Naive B cell (primary cell): ENCODE results near the gene B3GNT2. TPM values are rescaled to one million over a fixed set of nuclear protein-coding genes. Genes with fewer than 3 reads are reported as not detected.
"Not testable (repeated sequence)": the region's sequence is repeated elsewhere in the genome, so short reads cannot be mapped to it uniquely, and the experiment has no call there.

ENCODE experiments used
- ATAC-seq, 2 donors: fragments of 150-1000 bp; cut with Tn5 transposase; 2 replicates each; pipeline ENCODE4 v1.10.0; 2021; ENCODE audit warnings: low read depth in 2 of 2, mild to moderate bottlenecking in 2 of 2, moderate library complexity in 2 of 2
- DNase-seq: peaks from one replicate; pipeline ENCODE4 v3.0.0; 2022
- H3K27ac Mint-ChIP-seq, 6 donors: one replicate each; pipeline ENCODE4 v1.8.0; 2020 to 2022; ENCODE audit warnings: mild to moderate bottlenecking in 6 of 6, mixed read lengths in 6 of 6, moderate library complexity in 5 of 6, inconsistent platforms in 2 of 6
- H3K27me3 Mint-ChIP-seq, 3 donors: one replicate each; pipeline ENCODE4 v1.8.0; 2021 to 2022; ENCODE audit warnings: mixed read lengths in 3 of 3, mild to moderate bottlenecking in 1 of 3
- H3K36me3 Mint-ChIP-seq, 2 donors: one replicate each; pipeline ENCODE4 v1.8.0; 2020 to 2022; ENCODE audit warnings: mixed read lengths in 2 of 2, inconsistent platforms in 1 of 2, mild to moderate bottlenecking in 1 of 2
- H3K4me1 Mint-ChIP-seq, 3 donors: one replicate each; pipeline ENCODE4 v1.8.0; 2020 to 2022; ENCODE audit warnings: mixed read lengths in 3 of 3, inconsistent platforms in 1 of 3, mild to moderate bottlenecking in 1 of 3, moderate library complexity in 1 of 3
- H3K4me3 Mint-ChIP-seq, 8 donors: one replicate each; pipeline ENCODE4 v1.8.0; 2020 to 2022; ENCODE audit warnings: mild to moderate bottlenecking in 8 of 8, mixed read lengths in 8 of 8, moderate library complexity in 8 of 8, inconsistent platforms in 2 of 8
- H3K9me3 Mint-ChIP-seq, 7 donors: one replicate each; pipeline ENCODE4 v1.8.0; 2020 to 2022; ENCODE audit warnings: mixed read lengths in 7 of 7, mild to moderate bottlenecking in 5 of 7, inconsistent platforms in 2 of 7, moderate library complexity in 1 of 7
- polyA plus RNA-seq, 6 donors: library from polyadenylated mRNA; unstranded; fragments of 300-500 nt; fragmentation: Illumina TruSeq; gene quantifications; one replicate each; pipeline ENCODE4 v1.2.3, GENCODE V29; 2021; ENCODE audit warnings: low read depth in 6 of 6

B3GNT2 gene
- polyA plus RNA-seq, 6 donors from 2014 or later = 24.8 to 43.4 (median 36.5) TPM

DNA sequence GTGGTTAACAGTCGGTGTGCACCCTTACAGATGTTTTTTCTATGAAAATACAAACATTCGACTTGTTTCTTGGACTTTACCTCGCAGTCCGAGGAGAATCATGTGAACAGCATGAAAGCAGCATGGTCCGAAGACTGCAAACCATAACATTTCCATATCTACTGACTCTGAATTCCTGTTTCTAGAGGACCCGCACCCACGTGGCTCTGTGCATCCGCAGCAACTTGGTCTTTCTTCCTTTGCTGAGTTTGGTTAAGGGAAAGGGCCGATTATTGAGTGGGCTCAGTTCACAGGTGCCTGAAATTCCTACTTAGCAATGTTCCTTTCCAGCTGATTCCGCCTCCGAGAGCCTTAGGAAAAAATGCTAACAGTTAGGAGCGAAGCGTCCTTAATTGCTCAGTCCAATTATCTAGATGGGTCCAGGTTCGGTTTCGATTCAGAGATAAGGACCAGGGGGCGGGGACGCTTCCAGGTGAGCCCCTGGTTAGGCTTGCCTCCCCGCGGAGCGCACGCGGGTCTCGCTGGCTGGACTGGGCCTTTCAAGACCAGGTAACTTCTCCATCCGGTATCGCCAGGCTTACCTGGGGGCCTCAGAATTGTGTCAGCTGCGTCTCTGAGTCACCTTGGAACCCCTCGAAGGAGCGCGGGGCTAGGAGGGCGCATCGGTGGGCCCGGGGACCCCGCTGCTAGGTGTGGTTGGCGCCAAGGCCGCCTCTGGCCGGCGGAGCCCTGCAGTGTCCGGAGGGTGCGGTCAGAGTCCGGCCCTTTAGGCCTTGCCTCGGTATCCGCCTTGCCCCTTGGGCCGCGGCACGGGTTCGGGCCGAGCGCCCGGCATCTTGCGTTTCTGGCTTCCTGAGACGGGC lies 1.1 kb upstream of the B3GNT2 start:
- Mint-ChIP-seq H3K27ac (peak overlapping the region in 4 of 6 donors; percentile 58 to 88 (median 80)), H3K4me3 (peak overlapping the region; percentile 82 to 92 (median 89)), H3K9me3 (no peaks in the 10 kb centered on the region), H3K36me3 (no peaks in the 10 kb centered on the region), H3K4me1 (peaks cover 30 to 38% (median 35%) of the 10 kb centered on the region in 3 donors), H3K27me3 (no peaks in the 10 kb centered on the region)
- DNase-seq (peak; percentile 5), ATAC-seq (no peak)

DNA sequence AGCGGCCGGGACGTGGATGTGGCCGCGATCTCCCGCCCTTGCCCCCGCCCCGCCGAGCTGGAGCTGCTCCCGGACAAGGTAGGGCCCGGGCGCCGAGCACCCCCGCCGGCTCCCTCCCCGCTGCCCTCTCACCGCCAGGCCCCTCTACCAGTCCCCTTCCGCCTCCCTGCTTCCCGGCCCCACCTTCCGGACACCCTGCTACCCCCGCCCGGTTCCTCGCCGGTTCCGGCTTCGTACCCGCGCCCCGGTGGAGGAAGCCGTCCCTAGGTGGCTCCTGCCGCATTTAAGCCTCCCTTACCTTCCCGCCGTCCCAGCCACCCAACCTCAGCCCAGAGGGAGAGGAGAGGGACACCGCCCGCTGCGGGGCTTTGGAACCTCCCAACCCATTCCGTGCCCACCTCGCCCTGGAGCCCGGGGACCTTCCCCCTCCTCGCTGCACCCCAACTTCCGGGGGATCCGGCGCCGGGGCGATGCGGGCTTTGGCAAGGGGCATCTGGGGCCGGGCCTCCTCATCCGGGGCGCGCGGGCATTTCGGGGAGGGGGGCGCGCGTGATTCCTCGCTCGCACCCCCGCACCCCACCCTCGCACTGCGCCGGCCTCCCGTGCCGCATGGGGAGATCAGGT lies 475 bp downstream of the B3GNT2 start:
- Mint-ChIP-seq H3K27ac (peak overlapping the region; percentile 33 to 97 (median 86)), H3K9me3 (no peaks in the 10 kb centered on the region), H3K4me3 (peak overlapping the region; percentile 85 to 96 (median 90)), H3K4me1 (peaks cover 46 to 54% (median 51%) of the 10 kb centered on the region in 3 donors), H3K36me3 (no peaks in the 10 kb centered on the region), H3K27me3 (no peaks in the 10 kb centered on the region)
- ATAC-seq (peak; percentile 20 to 31), DNase-seq (peak; percentile 60)

DNA sequence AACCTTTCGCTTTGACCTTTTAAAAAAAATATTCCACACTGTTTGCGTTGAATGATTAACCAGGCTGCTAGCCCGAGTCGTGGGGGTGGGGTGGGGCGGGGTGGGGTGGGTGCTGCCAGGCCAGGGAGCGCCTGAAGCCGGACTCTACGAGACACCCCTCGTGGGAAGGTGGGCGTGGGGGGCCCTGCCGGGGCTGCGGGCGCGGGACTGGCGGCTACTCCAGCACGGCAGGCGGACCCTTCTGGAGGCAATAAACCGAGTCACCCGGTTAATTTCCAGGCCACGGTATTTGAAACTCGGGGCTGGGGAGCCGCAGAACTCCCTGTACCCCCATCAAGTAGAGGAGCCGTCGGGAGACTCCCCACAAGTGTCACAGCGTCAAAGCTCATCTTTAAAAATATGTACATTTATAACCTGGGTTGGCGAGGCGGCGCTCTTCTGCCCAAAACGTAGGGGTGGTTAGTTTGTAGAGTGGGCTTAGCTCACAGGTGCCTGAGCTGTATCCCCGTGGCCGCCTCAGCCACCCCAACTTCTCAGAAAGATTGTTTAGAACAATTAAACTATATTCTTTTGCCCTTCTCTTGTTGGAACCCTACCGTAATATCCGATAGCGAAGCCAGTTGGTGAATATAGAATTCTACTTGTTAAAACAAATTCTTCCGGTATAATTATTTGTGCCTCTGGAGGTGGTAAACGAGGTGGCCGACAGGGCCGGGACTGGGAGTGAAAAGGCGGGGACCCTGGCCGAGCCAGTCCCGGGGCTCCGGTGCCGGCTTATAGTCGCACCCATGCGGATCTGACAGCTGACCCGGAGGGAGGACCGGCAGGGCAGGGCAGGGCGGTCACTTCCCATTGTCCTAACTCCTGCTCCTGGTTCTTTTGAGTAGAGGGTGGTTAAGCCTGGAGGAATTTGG lies 1.4 kb downstream of the B3GNT2 start:
- ATAC-seq = peak; percentile 35 to 38
- H3K27ac Mint-ChIP-seq = peak overlapping the region; percentile 57 to 97 (median 86)

DNA sequence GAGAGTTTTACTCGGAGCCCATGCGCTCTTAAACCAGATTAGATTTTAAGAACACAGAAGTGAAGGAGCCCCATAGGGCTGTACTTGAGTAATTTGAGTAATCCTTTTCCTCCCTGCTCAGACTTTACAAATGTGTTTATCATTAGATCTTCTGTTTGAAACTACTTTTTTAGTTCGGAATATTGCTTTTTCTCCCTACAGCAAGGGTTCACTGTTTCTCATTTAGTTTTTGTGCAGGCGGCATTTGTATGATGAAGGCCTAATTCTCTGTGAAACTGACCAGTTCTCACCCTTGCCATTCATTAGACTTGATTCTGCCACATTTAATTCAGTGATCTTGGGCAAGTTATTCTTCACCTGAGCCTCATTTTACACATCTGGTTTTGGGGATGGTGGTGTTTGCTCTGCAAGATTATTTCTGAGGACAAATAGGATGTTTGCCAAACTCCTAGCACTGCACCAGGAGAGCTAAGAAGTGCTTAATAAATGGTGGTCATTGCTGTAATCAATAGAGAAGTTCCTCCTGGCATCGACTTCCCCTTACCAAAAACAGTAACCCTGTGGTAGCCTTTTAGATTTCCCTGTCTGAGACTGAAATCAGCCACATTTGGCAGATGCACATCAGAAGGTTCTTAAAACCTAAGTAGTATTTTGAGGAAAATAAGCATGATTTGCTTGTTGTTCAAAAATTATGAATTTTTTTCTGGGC lies 2.2 kb downstream of the B3GNT2 start:
- Mint-ChIP-seq H3K4me3 (peak overlapping the region; percentile 85 to 96 (median 90)), H3K9me3 (no peaks in the 10 kb centered on the region), H3K27ac (peak overlapping the region; percentile 5 to 92 (median 86)), H3K4me1 (peaks cover 58 to 69% (median 63%) of the 10 kb centered on the region in 3 donors), H3K36me3 (no peaks in the 10 kb centered on the region), H3K27me3 (no peaks in the 10 kb centered on the region)
- DNase-seq (peak; percentile 37), ATAC-seq (no peak)

More for the DNA sequence above, 1.4 kb downstream of the B3GNT2 start:
- Mint-ChIP-seq H3K9me3 (no peaks in the 10 kb centered on the region), H3K27me3 (no peaks in the 10 kb centered on the region), H3K4me3 (peak overlapping the region; percentile 85 to 96 (median 90)), H3K4me1 (peaks cover 54 to 61% (median 56%) of the 10 kb centered on the region in 3 donors), H3K36me3 (no peaks in the 10 kb centered on the region)
- DNase-seq = peak; percentile 42

DNA sequence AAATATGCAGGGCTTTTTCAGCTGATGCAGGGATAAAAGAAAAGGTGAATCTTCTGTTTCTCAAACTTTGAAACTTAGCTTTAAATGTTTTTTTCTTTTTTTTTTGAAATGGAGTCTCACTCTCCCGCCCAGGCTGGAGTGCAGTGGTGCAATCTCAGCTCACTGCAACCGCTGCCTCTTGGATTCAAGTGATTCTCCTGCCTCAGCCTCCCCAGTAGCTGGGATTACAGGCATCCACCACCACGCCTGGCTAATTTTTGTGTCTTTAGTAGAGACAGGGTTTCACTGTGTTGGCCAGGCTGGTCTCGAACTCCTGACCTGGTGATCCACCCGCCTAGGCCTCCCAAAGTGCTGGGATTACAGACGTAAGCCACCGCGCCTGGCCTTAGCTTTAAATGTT lies 2.9 kb downstream of the B3GNT2 start:
- ATAC-seq, H3K36me3 Mint-ChIP-seq, H3K27me3 Mint-ChIP-seq, H3K9me3 Mint-ChIP-seq, DNase-seq: not testable (repeated sequence)
- Mint-ChIP-seq H3K27ac (peak overlapping the region in 1 of 6 donors; percentile 92), H3K4me3 (peak overlapping the region in 7 of 8 donors; percentile 15 to 96 (median 87)), H3K4me1 (peaks cover 66 to 76% (median 70%) of the 10 kb centered on the region in 3 donors)

DNA sequence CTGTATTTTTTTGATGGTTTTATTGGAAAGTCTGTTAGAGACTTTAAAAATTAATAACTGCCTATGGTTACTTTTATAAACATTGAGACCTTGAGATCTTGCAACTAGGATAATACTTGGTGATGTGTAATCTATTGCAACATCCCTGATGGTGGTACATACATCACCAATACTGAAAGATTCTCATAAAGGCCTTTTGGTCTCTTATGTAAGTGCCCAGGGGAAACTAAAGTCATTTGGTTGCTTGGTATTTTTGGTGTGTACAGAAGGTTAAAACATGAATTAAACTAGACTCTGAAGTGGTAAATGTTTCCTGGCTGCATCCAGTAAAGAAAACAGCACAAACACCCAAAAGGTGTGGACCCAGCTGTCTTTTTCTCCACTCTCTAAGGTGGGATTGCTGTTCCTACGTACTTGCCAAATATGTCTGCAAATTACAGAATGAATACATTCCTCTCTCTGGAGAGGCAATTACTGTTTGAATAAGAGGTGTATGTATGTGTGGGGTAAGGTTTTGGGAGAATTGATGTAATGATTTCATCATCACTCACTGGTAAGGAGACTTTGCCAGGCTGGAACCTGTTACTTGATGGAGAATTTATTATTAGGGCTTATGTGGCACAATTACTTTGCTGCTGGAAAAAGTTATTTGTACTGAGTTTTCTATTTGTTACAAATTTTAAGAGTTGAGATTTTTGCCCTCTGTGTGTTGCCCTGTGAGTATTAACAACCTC lies 3.6 kb downstream of the B3GNT2 start:
- Mint-ChIP-seq H3K9me3 (no peaks in the 10 kb centered on the region), H3K4me3 (peak overlapping the region in 7 of 8 donors; percentile 18 to 96 (median 66)), H3K27me3 (no peaks in the 10 kb centered on the region), H3K36me3 (no peaks in the 10 kb centered on the region), H3K4me1 (peaks cover 64 to 76% (median 71%) of the 10 kb centered on the region in 3 donors), H3K27ac (peak overlapping the region in 5 of 6 donors; percentile 36 to 92 (median 44))
- no peak for ATAC-seq
- DNase-seq = no peak

DNA sequence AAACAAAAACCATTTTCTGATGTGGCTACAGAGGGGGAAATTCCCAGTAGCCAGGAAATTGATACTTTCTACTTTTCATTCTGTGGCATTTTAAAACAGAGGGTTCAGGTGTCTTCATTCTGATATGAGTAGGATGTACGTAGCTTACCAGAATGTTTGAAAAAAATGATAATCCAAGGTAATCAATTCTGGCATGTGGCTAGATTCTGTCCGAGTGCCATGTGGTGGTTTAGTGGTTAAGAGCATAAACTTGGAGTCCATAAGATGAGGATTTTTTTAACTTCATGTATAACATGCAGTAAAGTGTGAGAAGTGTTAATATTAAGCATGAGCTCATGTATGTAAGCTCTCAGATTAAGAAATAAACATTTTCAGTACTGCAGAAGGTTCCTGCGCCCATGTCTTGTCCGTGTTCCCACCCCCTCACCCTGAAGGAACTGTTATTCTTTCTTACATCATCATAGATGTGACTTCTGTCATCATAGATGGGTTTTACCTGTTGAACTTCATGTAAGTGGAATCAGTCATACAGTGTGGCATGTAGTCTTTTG lies 4.5 kb downstream of the B3GNT2 start:
- no peaks in the 10 kb centered on the region for H3K27me3 Mint-ChIP-seq
- H3K27ac Mint-ChIP-seq = peak overlapping the region; percentile 18 to 86 (median 54)
- no peaks in the 10 kb centered on the region for H3K9me3 Mint-ChIP-seq
- peak overlapping the region; percentile 50 to 87 (median 69) for H3K4me3 Mint-ChIP-seq
- ATAC-seq = no peak
- peaks cover 66 to 80% (median 73%) of the 10 kb centered on the region in 3 donors for H3K4me1 Mint-ChIP-seq
- no peak for DNase-seq
- no peaks in the 10 kb centered on the region for H3K36me3 Mint-ChIP-seq

DNA sequence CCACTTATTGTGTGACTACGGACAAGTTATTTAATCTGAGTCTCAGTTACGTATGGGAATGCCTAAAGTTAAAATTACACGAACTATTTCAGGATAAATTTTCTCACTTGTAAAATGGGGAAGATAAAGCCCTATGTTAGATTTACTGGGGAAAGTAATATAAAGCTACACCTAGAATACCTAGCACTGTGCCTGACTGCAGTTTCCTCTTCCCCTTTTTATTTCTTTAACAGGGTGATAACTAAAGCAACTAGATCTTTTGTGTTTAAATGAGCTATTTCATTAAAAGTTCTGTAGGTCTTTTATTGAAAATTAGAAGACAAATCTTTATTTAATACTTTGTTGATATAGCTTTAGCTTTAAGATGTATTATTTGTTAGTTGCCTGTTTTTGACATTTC lies 5.0 kb downstream of the B3GNT2 start:
- ATAC-seq = peak in 1 of 2 donors; percentile 13
- no peaks in the 10 kb centered on the region for H3K36me3 Mint-ChIP-seq
- H3K27me3 Mint-ChIP-seq = no peaks in the 10 kb centered on the region
- H3K4me3 Mint-ChIP-seq = peak overlapping the region in 7 of 8 donors; percentile 25 to 87 (median 66)
- no peak for DNase-seq
- H3K9me3 Mint-ChIP-seq = no peaks in the 10 kb centered on the region
- peak overlapping the region; percentile 4 to 75 (median 40) for H3K27ac Mint-ChIP-seq
- H3K4me1 Mint-ChIP-seq = peaks cover 70 to 84% (median 78%) of the 10 kb centered on the region in 3 donors

DNA sequence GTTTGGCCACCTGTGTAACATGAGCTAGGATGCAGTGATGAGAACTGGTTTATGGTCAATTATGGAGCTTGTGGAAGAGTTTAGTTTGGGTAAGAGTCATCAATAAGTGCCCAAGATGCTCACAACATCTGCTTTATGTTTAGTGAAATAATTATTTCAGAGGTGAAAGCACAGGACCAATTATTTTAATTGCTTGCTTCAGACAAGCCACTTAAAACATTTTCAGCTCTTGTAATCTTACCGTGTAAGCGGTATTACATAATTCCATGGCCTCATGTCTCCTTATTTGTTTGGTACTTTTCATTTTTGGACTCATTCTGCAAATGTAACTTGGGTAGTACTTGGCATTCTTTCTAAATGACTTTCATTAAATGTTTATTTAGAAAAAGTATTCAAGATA lies 5.4 kb downstream of the B3GNT2 start:
- H3K36me3 Mint-ChIP-seq = no peaks in the 10 kb centered on the region
- H3K27me3 Mint-ChIP-seq = no peaks in the 10 kb centered on the region
- H3K4me1 Mint-ChIP-seq = peaks cover 74 to 88% (median 83%) of the 10 kb centered on the region in 3 donors
- no peak for DNase-seq
- no peaks in the 10 kb centered on the region for H3K9me3 Mint-ChIP-seq
- H3K27ac Mint-ChIP-seq = peak overlapping the region in 4 of 6 donors; percentile 4 to 75 (median 50)
- ATAC-seq = no peak
- H3K4me3 Mint-ChIP-seq = peak overlapping the region in 4 of 8 donors; percentile 57 to 87 (median 69)

DNA sequence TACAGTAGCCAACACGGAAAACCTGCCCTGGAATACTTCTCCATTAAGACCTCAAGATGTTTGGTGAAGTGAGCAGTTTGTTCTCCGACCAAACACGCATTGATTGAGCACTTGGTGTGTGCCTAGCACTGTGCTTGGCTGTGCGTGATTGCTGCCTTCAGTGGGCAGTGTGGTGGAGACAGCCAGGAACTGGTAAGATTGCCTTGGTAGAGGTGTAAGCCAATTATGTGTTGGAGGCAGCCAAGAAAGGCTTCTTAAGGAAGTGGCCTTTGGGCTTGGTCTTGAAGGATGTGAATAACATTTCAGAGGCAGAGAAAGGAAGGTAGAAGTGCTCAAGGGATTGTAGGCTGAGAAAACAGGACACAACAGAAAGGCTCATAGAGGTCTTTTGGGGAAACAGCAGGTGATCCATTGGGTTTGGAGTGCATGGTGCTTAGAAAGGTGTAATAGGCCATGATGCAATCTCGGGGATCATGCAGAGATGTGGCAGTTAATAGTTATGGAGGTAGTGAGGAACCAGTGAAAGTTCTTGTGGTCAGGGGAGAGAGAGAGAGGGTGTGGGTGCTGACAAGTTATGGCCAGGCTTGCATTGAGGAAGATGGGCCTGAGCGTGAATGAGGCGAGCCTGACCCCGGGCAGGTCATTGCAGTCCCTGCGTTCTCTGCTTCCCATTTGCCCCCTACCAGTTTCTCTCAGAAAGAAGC lies 6.3 kb downstream of the B3GNT2 start:
- Mint-ChIP-seq H3K27me3 (no peaks in the 10 kb centered on the region), H3K27ac (peak overlapping the region in 4 of 6 donors; percentile 41 to 80 (median 50)), H3K4me1 (peaks cover 82 to 96% (median 91%) of the 10 kb centered on the region in 3 donors), H3K4me3 (peak overlapping the region in 6 of 8 donors; percentile 7 to 71 (median 46)), H3K9me3 (no peaks in the 10 kb centered on the region), H3K36me3 (no peaks in the 10 kb centered on the region)
- DNase-seq (no peak), ATAC-seq (no peak)

DNA sequence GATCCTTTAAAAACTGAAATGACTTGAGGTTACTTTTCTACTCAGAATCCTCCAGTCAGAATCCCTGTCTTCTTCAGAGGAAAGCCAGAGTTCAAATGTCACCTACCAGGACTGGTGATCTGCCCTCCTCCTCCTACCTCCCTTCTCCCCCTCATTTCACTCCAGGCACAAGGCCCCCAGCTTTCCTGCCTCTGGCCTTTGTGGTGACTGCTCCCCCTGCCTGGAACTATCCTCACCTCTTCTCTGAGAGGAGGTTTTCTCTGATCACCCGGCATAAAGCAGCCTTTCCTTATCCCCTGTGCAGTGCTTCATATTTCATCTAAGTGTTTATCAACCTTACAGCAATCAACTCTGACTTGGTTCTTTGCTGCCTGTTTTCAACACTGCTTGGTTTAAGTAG lies 6.8 kb downstream of the B3GNT2 start:
- H3K27ac Mint-ChIP-seq = peak overlapping the region; percentile 36 to 80 (median 60)
- DNase-seq (no peak), ATAC-seq (no peak)
- peak overlapping the region in 5 of 8 donors; percentile 30 to 61 (median 49) for H3K4me3 Mint-ChIP-seq
- no peaks in the 10 kb centered on the region for H3K27me3 Mint-ChIP-seq
- no peaks in the 10 kb centered on the region for H3K36me3 Mint-ChIP-seq
- H3K9me3 Mint-ChIP-seq = no peaks in the 10 kb centered on the region
- H3K4me1 Mint-ChIP-seq = peaks cover 77 to 95% (median 92%) of the 10 kb centered on the region in 3 donors
